Superior temporal gyrus (tissue), 1 donor: ENCODE measurements around the gene ZNF593.

ENCODE experiments used
- DNase-seq: peaks from one replicate; pipeline ENCODE4 v3.0.0-alpha.2; 2016; ENCODE audit errors: extremely low spot score

ZNF593 gene

DNA sequence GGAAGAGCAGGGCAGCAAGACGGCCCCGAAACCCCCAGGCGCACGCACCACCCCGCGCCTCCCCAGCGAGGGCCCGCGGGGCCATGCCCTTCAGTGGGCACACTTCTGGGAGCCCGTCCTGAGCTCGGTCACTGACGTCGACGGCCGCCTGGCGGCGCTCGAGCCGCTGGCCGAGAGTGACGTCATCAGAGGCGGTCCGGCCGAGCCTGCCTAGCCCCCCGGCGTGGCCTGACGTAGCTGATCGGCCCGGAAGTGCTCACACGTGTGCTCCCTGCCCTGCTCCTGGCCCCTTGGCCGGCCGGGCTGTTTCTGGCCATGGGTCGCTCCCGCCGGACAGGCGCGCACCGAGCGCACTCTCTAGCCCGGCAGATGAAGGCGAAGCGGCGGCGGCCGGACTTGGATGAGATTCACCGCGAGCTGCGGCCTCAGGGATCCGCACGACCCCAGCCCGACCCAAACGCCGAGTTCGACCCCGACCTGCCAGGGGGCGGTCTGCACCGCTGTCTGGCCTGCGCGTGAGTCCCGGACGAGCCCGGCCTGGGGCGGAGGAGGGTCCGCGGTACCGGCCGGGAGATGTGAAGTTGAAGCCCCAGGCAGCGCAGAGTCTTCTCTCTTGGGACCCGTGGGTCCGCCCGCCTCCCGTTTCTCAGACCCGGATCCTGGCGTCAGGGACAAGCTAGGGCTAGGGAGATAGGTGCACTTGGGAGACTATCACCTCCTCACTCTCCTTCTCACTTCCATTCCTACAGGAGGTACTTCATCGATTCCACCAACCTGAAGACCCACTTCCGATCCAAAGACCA is at the start of gene ZNF593:
Gene ZNF593 (plus strand): TSS at position 240 of the 803 bp plus-strand sequence. CDS start 76 bp downstream, at position 316.
- peak; percentile 90 for DNase-seq

DNA sequence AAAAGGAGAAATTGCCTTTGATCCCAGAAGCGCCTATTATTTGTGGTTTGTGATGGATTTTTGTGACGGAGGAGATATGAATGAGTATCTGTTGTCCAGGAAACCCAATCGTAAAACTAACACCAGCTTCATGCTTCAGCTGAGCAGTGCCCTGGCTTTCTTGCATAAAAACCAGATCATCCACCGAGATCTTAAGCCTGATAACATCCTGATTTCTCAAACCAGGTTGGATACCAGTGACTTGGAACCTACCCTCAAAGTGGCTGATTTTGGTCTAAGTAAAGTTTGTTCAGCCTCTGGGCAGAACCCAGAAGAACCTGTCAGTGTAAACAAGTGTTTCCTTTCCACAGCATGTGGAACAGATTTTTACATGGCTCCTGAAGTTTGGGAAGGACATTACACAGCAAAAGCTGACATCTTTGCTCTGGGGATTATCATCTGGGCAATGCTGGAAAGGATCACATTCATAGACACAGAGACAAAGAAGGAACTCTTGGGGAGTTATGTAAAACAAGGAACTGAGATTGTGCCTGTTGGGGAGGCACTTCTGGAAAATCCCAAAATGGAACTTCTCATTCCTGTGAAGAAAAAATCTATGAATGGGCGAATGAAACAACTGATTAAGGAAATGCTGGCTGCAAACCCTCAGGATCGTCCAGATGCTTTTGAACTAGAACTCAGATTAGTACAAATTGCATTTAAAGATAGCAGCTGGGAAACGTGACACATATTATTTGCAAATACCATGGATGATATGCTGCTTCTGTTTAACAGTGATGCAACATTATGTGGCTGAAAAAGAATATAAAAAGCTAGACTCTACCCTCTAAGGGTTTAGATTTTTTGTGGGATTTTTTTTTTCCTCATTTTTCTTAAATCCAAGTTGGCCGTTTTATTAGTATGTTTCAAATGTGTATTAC is 47.6 kb upstream of the ZNF593 start:
- no peak for DNase-seq

DNA sequence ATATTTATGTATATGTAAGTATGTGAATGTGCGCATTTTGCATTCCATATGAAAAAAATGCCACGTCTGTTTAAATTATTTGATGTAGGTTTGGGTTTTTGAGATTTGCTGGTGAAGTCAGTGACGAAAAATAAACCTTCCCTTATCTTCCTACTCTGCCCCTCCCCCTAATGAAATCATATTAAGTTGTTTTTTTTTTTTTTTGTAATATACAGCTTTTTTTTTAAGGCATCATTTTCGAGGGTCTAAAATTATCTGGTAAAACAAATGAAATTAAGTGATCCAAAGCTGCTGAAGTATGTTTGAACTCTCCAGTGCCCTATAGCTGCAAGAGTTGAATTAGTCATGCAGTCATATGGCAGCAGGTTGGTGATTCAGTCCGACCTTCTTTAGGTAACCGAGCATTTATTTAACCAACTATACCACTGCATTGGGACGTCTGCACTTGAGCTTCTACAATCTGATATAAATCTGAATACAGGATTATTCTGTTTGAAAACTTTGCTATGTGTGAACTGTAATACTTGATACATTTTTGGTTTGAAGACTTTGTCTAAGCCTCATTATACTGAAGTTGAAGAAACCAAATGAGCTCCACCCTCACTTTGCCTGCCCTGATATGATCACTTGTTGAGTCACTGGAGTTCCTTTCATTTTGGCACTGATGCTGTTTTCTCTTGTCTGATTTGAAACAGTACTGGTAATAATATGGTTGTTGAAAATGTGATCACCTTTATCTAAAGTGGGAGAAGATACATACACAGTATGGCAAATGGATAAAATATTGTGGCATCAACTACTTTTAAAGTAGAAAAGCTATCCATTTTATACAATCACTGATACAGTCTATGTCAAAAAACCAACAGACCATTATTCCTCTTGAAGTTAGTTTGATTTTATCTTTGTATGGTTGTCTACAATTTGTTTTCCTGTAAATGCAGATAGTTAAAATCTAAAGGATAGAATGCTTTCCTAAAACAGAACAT is 46.4 kb upstream of the ZNF593 start:
- DNase-seq: no peak

DNA sequence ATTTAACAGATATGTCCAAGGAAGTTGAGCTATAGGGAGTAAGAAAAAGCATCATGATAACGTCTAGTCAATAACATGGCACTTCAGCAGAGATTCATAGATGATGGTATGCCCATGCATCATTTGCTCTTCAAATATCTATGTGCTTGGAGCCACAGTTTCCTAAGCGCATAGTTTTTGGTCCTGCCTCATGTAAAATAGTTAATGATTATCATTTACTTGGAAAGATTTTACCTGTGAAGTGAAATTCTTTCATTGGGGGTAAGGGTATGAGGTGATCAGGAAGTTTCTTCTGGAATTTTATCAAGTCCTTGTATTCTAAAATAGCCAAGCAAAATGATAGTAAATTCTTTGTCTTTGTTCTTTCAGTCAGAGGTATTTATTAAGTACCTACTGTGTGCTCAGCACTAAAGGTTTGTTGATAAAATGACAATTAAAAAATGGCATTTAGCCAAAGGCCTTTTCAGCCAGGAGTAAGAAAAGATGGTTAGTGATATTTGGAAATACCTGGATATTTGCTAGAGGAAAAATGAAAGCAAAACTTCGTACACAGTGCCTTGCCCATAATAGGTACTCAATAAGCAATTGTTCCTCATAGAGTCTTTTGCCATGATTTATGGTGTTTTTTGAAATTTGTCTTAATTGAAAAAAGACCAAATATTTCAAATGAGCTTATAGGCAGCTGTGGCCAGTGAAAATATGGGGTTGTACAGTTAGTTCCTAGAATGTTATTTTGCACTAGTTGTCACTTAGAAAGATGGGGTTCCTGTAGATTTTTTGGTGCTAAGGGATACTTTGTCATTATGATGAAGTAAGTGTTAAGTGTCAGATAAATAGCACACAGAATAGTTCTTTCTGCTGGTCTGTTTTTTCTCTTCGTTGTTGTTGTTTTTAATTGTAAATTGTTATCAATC is 45.0 kb upstream of the ZNF593 start:
- DNase-seq: no peak

DNA sequence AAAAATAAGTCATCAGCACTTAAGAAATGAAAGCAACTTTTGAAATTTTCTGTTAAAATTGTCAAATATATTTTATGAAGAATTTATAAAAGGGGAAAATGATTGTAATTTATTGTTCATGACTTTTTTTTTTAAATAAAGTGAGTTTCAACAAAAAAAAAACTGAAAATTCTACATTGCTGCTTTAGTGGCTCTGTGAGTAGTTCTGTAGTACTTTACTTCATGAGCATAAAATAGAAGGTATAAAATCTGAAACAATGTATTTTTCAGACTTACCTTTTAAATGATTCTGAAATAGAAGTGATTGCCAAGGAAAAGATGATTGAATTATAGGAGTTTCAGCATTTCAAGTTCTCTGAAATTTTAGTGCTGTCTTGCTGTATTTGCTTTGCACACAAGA is 44.3 kb upstream of the ZNF593 start:
- no peak for DNase-seq

DNA sequence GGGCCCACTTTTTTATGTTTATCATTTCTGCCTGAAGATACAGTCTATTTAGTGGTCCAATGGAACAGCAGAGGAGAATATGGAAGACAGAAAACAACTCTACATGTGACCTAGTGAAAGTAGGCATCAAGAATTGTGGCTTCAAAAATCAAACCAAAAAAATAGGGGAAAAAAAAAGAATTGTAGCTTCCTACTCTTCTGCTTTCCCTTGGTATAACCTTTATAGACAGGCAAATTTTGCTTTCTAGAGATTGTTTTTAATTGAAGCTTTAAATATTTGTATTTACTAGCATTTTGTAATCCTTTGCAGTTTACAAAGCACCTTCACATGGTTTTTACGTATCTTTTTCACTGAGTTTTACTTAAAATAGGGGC is 43.8 kb upstream of the ZNF593 start:
- no peak for DNase-seq

DNA sequence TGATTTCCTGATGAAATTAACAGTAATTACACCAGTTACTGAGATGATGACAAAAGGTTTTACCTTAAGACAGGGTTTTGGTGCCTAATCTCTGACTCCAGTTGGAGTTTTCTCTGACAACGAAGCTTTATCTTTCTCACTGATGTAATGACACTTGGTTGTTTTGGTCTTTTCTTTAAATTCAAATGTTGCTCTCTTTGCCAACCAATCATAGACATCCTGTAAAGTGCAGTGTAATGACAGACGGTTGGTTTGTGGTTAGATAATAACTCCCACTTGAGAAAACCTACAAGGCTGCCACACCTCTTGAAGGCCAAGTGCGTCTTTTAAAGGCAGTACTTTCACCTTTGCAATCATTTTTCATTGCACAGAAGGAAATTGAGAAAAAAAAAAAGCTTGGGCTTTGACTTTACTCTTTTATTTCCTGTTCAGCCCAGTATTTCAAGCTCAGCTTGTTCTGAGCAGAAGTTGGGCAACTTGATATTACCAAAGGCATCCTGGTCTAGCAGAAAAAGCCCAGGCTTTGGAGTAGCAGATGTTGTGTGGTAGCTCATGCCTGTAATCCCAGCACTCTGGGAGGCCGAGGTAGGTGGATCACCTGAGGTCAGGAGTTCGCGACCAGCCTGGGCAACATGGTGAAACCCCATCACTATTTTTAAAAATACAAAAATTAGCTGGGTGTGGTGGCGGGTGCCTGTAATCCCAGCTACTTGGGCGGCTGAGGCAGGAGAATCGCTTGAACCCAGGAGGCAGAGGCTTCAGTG is 43.2 kb upstream of the ZNF593 start:
- DNase-seq: no peak

DNA sequence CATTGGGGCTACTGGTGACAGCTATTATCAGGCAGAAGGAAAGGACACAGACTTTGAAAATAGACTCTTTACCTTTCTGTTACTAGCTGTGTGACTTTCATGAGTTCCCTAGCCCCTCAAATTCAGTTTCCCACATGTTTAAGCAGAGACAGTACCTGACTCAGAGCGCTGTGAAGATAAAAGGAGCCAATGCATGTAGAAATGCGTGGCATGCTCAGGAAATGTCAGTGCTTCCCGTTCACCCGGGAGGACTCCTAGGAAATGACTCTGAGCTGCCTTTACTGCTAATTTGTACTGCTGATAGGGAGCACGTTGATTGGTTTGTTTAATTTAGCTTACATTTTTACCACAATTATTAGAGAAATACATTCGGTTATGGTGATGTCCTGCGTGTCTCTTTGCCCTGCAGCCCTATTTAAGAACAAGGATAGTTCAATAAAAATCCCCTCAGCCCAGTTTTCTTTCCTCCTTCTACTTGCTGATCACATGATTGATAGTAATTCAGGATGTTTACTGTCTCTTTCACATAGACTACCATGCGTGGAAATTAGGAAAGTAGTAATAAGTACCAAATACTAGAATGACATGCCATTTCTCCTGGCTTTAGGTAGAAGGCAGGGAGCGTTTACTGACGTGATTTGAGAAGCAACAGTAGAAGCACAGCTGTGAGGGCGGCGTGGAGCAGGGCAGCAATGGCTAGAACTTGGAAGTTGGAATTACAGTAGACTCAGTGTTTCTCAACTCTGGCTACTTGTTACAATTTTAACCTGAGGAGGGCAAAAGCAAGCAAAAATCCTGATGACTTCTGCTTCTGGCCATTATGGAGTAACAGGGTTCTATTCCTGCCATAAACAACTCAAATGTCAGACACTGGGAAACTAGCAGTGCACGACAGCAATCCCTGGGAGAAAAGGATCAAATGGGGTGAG is 42.2 kb upstream of the ZNF593 start:
- DNase-seq: no peak

DNA sequence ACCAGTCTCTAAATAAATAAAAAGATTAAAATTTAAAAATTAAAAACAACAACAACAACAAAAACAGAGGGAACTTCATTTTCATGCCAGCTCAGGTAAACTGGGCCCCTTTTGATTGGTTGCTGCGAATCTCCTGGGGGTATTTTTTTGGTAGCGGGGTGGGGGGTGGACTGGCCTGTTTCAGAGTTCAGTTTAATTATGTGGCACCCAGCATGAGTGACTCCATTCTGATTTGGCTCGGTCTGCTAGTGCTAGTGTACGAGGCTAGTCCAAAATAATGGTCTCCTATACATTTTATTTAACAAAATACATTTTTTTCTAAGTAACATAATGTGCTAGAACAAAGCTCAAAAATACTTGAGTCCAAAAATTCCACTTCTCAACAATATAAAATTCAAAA is 39.9 kb upstream of the ZNF593 start:
- no peak for DNase-seq

DNA sequence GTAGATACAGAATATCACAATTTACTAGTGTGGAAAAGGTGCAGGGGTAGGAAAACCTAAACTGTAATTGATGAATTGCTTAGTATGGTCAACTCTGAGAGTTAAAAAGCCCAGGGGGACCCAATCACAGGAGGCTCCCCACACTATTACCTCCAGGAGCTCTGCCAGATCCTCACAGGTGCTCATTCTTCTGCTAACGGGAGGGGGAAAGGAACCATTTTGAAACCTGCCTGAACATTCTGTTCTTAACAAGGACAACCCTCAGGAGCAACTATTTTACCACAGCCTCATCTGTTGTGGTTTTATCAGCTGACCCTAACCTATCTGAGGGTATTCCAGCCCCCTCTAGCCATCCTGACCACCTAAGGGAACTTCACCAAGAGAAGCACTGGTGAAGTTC is 39.0 kb upstream of the ZNF593 start:
- no peak for DNase-seq

DNA sequence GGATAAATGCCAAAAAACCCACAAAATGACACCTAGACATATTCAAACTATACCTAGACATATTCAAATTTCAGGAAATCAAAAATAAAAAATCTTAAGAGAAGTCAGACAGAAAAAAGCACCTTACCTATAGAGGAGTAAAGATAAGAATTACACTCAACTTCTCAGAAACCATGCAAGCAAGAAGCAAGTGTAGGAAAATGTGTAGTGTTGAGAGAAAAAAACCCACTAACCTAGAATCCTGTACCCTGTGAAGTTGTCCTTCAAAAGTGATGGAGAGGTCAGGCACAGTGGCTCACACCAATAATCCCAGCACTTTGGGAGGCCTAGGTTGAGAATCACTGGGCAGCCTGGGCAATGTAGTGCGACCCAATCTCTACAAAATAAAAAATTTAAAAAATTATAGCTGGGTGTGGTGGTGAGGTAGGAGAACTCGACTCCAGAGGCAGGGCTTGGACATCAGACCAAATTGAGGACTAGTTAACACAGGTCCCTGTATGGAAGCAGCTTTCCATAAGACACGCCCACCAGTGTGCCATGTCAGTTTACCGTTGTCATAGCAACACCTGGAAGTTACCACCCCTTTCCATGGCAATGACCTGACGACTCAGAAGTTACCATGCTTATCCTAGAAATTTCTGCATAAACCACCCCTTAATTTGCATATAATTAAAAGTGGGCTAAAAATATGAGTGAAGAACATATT is 37.4 kb upstream of the ZNF593 start:
- no peak for DNase-seq

DNA sequence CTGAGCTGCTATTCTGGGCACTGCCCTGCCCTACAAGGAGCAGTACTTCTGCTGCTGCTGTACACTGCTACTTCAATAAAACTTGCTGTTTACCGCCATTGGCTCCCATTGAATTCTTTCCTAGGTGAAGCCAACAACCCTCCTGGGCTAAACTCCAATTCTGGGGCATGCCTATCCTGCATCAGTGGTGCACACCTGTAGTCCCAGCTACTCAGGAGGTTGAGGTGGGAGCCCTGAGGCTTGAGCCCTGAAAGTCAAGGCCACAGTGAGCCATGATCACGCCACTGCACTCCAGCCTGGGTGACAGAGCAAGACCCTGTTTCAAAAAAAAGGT is 36.9 kb upstream of the ZNF593 start:
- DNase-seq: no peak

DNA sequence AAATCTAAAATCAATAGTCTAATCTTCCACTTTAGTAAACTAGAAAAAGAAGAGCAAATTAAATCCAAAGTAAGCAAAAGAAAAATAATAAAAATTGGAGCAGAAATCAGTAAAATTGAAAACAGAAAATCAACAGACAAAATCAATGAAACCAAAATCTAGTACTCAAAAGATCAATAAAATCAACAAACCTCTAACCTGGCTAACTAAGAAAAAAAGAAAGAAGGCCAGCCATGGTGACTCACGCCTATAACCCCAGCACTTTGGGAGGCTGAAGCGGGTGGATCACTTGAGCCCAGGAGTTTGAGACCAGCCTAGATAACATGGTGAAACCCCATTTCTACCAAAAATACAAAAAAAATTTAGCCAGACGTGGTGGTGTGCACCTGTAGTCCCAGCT is 35.2 kb upstream of the ZNF593 start:
- DNase-seq: no peak

DNA sequence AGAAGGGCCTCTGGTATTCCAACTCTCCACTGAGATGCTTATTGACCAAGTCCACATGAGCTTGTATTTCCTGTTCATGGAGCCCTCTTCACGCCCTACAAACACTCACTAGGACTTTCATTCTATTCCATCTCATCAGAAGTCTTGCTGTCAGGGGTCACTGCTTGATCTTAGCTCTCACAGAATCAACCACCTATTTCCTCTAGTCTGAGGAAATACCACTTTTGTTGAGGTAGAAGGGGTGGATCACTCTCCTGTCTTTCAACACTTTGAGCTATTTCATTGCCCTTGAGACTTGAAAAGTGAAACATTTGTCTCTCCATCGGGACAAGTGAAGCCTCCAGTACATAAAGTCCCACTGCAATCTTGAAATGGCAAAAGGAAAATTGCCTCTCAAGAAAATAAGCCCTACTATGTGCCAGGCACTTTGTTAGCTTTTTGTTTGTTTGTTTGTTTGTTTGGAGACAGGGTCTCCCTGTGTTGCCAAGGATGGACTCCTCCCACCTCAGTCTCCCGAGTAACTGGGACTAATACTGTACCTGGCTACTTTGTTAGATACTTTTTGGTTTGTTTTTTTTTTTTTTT is 30.6 kb upstream of the ZNF593 start:
- DNase-seq: no peak

DNA sequence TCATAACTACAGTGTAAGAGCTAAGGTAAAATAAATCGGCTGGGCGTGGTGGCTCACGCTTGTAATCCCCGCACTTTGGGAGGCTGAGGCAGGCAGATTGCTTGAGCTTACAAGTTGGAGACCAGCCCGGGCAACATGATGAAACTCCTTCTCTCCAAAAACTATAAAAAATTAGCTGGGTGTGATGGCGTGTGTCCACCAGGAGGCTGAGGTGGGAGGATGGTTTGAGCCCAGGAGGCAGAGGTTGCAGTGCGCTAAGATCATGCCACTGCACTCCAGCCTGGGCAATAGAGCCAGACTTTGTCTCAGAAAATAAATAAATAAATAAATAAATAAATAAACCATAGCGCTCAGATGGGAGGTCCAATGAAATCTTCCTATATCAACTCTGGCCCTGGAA is 27.5 kb upstream of the ZNF593 start:
- no peak for DNase-seq

DNA sequence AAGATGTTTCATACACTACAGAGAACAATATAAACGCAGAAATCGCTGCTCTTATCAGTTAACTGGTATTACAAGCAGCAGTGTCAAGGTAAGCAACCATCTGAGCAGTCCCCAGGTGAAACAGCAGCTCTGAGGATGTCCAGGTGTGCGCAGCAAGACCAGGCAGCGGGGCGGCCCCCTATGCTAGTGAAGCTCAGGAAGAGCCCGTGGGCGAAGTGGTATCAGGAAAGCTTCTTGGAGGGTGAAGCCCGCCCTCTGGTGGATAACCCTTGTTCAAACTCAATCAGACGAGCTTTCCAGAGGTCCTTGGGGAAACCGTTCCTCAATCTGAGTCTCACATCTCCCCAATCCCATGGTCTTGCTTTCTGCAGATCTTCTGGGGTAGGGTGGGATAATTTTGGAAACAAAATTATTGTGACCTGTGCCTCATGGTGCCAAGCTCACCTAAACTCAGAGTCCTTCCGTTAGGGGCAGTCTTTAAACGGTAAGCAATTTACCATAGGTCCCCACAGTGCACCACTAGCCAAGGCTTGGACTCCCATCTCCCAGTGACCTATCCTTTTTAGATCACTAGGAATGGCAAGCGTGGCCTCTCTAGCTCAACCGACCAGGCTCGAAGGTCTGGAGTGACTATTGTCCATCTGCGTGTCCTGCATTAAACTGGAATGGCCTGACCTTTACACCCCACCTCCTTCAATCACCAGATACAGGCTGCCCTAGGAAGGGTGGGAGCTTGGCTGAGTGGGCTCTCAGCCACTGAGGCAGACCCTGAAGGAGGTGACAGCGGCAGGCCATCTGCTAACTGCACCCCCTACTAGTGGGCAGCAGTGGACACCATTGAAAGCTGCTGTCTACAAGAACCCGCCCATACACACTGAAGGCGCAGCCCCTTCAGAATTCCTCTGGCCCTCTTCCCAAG is 24.4 kb upstream of the ZNF593 start:
- peak; percentile 96 for DNase-seq

DNA sequence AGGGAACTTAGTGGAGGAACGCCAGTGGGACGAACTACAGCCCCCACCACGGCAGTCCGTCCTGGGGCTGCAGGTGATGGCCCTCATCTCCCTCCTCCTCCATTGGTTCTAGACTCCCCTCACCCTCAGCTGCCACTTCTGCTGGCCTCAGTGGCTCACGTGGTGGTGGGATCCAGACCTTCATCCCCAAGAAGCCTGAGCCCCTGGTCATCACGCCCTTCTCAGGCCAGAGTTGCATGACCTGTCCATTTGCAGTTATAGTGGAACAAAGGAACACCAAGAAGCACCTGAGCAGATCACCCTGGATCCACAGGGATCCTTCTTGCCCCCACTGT is 23.8 kb upstream of the ZNF593 start:
- DNase-seq: no peak
